Mucosa of gallbladder (tissue), 1 donor: Measurements from ENCODE around the gene SORT1. TPM values are rescaled to one million over a fixed set of nuclear protein-coding genes. Genes with fewer than 3 reads are reported as not detected.
"Not testable (repeated sequence)": the region's sequence is repeated elsewhere in the genome, so short reads cannot be mapped to it uniquely, and the experiment has no call there.

Source experiments
- DNase-seq: peaks from one replicate; pipeline ENCODE4 v3.0.0-alpha.2; 2020; ENCODE audit warnings: low spot score
- total RNA-seq: library from RNA; stranded (reverse); gene quantifications from one replicate; pipeline ENCODE4 v1.2.1, GENCODE V29; 2021
- donor health status: DM: no; HTN: no; CAD: no.

SORT1 gene
- total RNA-seq, 1 donor from 2014 or later, result 96.7 TPM

DNA sequence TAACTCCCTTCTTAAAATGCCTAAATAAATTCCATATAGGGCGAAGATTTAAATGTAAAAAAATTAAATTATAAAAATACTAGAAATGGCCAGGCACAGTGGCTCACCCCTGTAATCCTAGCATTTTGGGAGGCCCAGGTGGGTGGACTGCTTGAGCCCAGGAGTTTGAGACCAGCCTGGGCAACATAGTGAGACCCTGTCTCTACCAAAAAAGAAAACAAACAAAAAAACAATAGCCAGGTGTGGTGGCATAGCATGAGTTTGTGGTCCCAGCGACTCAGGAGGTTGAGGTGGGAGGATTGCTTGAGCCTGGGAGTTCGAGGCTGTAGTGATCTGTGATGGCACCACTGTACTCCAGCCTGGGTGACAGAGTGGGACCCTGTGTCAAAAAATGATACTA, 17.8 kb downstream of the SORT1 start:
- DNase-seq, result no peak

DNA sequence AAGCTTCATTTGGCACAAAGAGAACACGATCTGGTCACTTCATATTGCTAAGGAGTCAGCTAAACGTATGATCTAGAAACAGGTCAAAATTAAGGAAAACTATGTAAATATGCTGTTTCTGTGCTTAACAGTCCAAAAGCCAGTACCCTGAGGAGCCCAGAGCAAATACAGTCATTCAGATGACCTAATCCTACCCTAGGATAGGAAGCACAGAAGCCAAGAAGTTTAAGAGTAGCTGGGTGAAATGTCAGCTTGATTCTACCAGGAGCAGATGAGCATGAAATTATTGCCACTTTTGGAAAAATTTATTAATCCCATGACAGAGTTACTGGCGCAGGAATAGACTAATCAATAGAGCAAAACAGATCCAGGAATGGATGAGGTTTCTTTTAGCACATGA, 18.3 kb downstream of the SORT1 start:
- DNase-seq, result no peak

DNA sequence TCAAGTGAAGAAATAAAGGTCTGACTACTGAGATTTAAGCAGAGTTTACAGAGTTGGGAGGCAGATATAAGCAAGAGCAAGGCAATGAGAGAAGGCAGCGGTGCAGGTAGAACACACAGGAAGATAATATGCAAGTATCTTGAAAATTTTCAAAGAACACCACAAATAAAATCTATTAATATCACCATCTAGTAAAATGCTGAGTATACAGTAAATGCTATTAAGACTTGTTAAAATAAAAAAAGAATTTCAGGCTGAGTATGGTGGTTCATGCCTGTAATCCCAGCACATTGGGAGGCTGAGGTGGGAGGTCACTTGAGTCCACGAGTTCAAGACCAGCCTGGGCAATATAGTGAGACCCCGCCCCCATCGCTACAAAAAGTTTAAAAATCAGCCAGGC, 20.0 kb downstream of the SORT1 start:
- no peak for DNase-seq

DNA sequence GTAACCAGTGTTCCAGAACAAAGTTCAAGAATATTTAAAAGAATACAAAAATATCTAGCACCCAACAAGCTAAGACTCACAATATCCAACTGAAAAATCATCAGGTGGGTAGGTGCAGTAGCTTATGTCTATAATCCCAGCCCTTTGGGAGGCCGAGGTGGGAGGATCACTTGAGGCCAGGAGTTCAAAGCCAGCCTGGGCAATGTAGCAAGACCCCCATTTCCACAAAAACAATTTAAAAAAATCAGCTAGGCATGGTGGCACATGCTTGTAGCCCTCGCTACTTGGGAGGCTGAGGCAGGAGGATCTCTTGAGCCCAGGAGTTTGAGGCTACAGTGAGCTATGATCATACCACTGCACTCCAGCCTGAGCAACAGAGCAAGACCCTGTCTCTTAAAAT, 24.0 kb downstream of the SORT1 start:
- DNase-seq, result not testable (repeated sequence)

DNA sequence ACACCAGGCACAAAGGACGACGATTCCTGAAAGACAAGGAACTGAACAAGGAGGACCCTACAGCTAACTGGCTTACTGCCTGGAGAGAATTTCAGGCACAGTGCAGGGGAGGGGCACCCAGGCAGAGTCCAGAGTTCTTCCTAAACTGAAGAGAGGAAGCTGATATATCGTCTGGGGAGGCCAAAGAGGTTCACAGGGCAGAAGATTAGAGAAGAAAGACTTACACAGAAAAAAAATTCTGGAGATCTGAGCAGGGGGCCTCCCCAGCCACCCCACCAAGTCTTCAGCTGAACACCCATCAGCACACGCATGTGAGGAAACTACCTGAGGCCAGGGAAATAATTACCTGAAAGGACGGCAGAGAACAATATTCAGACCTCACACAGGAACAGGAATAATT, 24.6 kb downstream of the SORT1 start:
- DNase-seq, result no peak

DNA sequence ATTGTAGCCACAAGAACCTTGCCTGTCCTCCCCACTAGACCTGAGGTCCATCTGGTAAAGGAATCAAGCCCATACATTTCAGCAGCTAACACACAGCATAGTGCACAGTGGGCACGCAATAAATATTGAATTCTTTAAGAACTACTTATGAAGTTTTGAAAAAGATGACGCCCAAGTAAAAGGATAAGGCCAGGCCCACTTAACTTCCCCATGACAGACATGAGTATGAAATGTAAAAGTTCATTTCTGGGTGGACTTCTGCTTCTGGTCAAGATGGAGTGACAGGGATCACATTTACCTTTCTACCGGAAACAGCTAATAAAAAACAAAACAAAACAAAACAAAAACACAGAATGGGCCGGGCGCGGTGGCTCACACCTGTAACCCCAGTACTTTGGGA, 25.4 kb downstream of the SORT1 start:
- no peak for DNase-seq

DNA sequence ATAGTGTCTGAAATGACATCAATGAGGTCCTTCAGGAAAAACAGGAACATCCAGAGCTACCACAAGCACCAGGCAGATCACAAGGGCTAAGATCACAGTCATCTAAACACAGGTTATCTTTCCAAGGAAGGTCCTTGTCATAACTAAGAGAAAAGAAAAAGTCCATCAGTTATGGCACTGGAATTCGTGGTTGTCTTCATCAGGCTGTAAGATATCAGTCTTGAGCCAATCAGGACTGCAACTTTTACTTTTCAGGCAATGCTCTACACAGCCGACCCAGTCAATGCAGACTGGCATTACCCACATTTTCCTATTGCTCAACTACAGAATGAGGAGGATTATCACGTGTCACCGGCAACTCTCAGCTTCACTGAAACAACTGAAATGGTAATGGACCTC, 26.4 kb downstream of the SORT1 start:
- DNase-seq, result no peak

DNA sequence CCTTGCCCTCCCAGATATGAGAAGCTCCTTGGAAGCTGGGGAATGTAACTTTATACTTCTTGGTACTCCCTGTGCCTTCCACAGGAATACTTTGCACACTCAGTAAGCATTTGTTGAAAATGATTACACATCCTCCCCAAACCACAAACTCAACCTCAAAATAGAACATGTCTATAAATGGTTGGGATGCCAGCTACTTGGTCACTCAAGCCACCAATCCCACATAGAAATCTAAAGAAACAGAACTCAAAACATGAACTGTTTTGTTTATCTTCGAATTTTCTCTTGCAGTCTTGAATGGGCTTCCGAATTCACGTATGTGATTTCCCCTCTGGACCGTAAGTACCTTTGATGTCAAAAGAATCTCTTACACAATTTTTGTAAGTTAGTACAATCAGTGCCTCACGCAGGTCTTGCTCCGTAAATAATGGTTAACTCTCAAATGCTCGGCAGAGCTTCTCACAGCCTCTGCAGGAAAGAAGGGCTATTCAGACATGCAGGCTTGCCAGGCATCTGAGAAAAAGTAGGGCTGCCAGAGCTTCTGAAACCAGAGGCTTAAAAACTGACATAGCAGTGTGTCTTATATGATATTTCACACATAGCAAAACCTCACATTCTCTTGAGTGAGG, 26.9 kb downstream of the SORT1 start:
- DNase-seq, result no peak

DNA sequence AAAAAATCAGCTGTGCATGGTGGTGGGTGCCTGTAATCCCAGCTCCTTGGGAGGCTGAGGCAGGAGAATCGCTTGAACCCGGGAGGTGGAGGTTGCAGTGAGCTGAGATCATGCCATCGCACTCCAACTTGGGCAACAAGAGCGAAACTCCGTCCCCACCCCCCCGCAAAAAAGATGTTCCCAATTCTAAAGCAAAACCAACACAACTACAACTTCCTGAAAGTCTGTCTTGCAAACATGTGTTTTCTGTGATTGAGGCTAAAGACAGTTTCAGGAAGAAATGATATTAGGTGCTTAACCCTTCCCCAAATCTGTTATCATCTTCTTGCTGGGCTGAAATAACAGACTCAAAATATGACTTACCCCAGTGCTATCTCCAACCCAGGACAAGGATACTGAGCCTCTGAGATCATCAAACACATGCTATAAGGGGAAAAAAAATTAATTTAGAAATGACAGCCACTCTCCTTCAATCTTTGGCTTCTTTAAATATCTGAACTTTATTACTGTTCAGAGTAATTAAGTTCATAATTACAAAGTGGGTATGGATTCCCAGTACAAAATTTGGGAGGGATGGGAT, 28.5 kb downstream of the SORT1 start:
- DNase-seq, result no peak

DNA sequence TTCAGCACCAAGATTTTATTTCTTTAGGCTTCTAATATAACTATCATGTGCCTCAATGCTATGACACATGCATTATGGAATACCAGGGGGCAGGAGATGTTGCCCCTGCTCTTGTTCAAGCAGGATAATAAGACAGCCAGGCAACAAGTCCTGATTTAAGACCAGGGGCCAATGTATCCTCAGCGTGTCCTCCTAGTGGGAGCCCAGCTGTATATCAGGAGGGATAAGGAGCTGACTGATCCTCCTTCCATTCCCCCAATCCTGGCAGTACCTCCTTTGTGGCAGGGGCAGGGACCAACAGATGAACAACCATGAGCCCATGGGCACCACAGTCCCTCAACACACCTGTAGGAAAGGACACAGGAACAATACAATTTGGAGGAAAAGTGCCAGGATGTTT, 29.3 kb downstream of the SORT1 start:
- DNase-seq, result no peak

DNA sequence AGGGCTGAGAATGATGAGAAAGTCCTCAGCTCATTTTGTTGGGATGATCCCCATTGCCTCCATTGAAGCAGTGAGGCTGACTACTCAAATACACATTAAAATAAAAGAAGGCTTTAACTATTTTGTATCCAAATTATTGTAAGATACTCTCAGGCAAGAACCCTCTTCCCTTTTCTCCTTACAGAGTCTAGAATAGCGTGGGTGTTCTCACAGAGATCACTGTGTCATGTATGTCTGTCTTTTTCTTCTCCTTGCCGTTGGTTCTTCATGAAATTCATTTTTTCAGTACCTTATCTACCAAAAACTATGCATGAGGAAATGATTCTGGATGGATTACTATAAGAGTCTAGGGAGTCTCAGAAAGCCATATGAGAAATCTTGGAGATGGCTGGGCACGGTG, 30.1 kb downstream of the SORT1 start:
- no peak for DNase-seq

DNA sequence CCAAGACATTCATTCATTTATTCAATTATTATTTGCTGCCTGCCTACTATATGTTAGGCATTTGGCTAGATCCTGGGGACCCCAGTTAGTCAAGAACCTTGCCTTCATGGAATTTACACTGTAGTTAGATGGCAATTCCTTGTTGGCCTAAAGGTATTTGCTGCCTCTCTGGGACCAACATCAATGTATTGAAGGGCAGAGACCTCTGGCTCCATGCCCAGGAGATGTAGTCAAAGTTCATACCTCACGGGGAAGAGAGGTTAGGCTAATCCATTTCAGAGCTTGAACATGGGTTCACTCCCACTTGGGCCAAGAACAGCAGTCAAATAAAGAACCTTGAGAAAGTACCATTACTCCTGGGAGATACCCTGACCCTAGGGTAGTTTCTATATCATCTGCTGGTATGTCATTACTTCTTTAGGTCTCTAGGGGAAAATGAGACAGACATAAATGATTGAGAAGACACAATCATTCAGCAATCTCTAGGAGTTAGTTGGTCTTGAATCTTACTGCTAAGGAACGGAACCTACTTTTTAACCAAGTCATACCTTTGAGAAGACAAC, 32.0 kb downstream of the SORT1 start:
- peak; percentile 63 for DNase-seq

DNA sequence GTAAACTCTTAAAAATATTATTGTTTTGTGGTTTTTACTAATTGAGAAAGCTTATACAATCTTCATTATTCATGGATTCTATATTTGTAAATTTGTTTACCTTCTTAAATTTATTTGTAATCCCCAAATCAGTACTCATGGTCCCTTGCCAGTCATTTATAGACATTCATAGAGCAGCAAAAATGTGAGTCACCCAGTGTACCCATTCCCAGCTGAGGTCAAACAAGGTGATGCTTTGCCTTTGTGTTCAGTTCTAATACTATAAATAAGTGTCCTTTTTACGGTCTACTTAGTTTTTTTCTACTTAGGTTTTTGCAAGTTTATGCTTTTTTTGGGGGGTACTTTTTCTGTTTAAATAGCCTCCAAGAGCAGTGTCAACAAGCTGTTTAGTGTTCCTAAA, 36.1 kb downstream of the SORT1 start:
- DNase-seq, result no peak

DNA sequence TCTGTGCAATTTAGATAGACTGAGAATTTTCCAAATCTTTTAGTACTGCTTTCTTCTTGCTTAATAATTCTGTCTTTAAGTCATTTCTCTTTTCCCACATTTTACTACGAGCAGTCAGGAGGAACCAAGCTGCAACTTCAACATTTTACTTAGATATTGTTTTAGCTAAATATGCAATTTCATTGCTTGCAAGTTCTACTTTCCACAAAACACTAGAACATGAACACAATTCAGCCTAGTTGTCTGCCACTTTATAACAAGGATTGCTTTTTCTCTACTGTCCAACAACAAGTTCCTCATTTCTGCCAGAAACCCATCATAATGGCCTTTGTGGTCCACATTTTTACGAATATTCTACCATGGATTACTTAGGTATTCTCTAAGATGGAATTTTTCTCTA, 36.6 kb downstream of the SORT1 start:
- no peak for DNase-seq

DNA sequence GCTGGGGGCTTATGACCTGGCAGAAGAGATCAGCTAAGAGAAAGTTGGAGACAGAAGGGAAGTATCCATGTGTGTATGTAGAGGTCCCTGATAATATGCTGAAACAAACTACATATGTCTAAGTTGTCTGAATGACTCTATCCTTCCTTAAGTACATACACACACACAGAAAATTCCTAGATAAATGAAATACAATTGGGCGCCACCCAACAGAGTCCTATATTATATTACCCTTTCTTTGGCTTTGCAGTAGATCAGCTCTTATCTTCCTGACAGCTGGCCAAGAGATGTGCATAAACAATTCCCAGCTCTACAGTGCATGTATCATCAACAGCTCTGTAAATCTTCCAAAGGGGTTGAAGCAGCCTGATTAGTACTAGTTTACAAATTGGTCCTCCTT, 40.1 kb downstream of the SORT1 start:
- no peak for DNase-seq

DNA sequence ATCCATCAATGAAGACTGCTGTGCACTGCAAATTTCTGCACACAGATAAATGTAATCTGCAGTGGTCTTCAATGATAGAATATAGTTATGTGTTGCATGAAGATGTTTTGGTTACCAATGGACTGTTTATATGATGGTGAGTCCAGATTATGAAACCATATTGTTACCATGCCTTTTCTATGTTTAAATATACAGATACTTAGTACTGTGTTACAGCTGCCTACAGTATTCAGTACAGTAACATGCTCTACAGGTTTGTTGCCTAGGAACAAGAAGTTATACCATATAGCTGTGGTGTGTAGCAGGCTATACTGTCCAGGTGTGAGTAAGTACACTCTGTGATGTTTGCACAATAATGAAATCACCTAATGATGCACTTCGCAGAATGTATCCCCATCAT, 40.8 kb downstream of the SORT1 start:
- DNase-seq, result no peak

DNA sequence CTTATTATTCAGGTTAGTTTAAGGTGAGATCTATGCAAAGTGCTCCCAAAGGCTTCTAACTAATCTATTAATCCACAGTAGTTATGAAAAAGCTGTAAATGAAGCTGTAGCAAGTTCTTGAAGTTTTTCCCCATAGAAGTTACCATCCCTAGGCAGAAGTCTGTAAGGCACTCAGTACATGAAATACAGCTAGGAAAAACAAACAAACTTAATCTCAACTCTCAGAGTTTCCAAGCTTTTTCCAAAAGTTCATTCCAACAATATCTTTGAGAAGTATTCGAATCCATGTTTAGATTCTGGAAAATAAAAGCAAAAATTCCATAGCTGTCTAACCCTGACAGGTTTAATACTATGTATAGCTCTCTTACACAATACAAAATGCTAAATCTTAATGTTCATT, 41.2 kb downstream of the SORT1 start:
- DNase-seq, result no peak

DNA sequence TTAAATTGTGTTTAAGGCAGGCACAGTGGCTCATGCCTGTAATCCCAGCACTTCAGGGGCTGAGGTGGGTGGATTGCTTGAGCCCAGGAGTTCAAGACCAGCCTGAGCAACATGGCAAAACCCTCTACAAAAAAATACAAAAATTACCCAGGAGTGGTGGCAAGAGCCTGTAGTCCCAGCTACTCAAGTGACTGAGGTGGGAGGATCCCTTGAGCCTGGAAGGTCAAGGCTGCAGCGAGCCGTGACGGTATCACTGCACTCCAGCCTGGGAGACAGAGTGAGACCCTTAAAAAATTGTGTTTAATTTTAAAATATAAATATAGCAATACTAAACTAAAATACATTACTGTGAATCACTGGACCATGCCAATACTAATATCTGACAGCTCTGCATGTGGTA, 42.8 kb downstream of the SORT1 start:
- no peak for DNase-seq

DNA sequence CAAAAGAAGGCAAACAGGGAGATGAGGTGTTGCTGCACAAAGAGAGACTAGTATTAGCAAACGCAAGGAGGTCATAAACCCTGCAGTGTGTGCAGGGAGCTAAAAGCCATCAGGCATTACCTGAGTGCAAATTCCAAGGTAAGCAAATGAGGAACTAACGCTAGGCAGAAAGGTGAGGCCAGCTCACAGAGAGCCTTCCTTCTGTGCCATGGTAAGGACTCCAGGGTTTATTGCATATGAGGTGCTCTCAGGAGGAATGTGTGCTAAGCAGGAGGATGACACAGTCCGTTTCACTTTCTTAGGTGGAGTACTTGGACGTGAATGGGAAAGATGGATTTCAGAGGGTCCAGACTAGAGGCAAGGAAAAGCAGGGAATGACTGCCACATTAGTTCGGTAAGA, 46.3 kb downstream of the SORT1 start:
- DNase-seq, result no peak

DNA sequence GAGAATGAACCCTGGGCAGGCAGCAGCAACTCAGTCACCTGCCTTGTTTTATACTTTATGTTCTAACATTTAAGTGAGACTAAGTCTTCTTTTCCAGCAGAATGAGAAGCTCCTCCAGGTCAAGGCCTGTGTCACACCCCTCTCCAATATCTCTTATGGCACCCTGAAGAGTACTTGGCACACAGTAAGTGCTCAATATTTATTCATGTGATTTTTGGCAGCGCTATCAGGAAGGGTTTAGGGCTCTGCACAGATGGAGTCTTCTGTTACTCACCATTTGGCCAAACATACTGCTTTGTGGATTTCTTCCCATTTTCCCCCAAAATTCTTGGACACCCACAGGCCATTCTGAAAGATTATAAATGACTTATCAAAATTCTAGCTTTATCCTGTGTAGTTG, 47.1 kb downstream of the SORT1 start:
- no peak for DNase-seq

DNA sequence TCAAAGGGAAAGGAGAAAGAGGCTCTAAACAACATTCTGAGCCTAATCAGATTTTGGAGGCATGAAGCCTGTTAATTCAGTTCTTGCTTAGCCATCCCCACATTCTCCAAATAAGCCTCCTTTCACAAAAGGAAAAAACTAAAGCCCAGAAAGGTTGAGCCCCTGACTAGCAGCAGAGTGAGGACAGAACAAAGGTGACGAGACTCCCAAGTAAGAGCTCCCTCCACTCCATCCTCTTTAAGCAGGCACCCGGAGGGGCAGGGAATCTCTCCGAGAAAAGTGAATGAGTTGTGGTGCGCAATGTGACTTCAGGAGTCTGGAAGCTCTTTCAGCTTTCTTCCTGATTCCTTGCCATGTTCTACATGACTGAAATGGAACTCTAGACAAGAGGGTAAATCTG, 47.5 kb downstream of the SORT1 start:
- no peak for DNase-seq

DNA sequence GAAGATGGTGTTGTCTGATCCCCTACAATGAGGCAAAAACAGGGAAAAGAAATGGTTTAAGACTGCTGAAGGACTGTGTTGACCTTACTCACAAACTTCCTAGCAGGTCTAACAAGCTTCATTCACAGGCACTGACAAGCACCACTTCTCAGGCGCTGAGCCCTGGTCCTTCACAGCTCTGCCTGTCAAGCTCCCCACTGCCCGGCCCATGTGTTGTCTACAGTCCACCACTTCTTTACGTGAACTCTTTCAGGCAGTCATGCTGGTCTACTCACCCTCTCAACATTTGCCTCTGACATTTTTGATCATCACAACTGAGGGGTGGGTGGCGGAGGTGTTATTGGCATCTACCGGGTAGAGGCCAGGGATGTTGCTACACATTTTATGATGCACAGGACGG, 50.2 kb downstream of the SORT1 start:
- DNase-seq, result no peak

DNA sequence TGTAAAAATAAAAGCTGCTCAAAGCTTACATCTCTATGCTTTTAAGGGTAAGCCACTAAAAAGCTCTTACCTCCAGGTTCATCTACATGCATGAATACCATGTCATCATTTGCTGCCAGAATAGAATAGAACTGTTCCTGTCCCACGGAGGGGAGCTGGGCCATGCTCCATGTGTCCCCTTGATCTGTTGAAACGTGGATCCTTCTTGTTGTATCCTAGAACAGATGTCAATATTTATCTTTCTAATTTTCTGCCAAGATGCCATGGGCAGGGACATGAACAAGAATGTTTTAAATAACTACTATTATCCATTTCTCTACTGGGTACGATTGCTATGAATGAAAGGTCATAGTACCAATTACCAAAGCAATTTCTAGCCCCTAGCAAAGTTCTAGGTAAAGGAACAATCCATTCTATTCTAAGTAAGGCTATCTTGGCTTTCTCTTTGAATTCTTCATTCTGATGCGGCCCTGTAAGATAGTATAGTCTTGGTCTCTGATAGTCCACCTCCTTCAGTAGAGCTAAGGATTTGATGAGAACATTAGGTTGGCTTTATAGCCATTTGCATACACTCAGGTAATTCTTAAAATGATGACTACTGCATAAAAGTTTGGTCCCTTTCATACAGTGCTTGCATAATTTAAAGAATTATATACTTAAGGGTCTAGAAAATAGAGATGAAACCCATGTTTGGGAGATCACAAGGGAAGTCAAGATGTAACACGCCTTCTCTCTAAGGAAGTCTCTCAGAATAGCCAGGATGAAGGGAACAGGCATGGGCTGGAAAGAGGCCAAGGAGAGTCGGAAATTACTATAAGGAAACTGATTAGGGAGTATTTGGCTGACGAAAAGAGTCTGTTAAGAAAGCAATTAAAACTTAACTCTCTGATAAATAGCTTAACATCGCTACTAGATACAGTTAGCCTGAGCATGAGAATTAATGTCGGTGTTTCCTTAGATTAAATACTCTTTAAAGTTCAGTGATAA, 55.5 kb downstream of the SORT1 start:
- DNase-seq, result no peak
